Peyer's patch (tissue), 4 donors: ENCODE measurements around the gene CISH.

ENCODE experiments used
- POLR2A ChIP-seq, 2 donors: fragments of 450-650 bp; IDR thresholded peaks; one replicate each; pipeline ENCODE4 v1.5.1; 2017; ENCODE audit warnings: antibody characterized with exemption in 2 of 2, mild to moderate bottlenecking in 2 of 2, moderate library complexity in 2 of 2
- TF ChIP-seq, protein P1 (sequence below), 6 experiments: fragments of 450-650 bp in 4 of 6; fragments of 200-600 bp in 2 of 6; sonication (generic) in 1 of 6; IDR thresholded peaks; one replicate each; pipeline ENCODE4 v1.5.1; 2017 to 2019; ENCODE audit warnings: antibody characterized with exemption in 6 of 6, mild to moderate bottlenecking in 3 of 6, moderate library complexity in 1 of 6

DNA sequence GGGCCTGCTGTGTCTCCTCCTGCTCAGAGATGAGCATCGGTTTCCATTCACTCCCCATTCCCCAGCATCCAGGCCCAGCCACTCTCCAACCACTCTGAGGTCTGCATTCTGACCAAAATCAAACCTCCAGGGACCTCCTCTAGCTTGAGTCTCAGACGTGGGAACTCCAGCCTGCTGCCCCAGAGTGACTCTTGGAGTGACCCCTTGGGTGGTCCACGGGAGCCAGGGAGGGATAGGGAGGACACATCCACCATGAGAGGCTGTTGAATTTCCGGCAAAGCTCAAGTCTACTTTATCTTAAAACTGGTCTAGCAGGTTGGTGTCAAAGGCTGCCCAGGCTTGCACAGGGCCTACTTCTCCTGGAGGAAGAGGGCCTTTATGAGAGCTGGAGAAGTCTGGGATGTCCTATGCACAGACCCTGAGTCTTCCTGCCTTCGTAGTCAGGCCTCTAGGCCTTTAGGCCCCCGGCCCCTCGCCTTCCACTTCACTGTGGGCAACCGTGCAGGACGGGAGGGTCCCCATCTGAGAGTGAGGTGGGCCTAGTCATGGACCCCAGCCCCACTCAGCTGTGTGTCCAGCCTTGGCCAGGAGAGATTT lies 8.9 kb downstream of the CISH start:
- TF ChIP-seq, protein P1, sequence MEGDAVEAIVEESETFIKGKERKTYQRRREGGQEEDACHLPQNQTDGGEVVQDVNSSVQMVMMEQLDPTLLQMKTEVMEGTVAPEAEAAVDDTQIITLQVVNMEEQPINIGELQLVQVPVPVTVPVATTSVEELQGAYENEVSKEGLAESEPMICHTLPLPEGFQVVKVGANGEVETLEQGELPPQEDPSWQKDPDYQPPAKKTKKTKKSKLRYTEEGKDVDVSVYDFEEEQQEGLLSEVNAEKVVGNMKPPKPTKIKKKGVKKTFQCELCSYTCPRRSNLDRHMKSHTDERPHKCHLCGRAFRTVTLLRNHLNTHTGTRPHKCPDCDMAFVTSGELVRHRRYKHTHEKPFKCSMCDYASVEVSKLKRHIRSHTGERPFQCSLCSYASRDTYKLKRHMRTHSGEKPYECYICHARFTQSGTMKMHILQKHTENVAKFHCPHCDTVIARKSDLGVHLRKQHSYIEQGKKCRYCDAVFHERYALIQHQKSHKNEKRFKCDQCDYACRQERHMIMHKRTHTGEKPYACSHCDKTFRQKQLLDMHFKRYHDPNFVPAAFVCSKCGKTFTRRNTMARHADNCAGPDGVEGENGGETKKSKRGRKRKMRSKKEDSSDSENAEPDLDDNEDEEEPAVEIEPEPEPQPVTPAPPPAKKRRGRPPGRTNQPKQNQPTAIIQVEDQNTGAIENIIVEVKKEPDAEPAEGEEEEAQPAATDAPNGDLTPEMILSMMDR (IDR thresholded peaks at IDR 0.05) = no peak
- TF ChIP-seq POLR2A (IDR thresholded peaks at IDR 0.05) = no peak
